Panc1 (cell line): Measurements from ENCODE around the gene NSDHL. TPM values are rescaled to one million over a fixed set of nuclear protein-coding genes. Genes with fewer than 3 reads are reported as not detected.

ENCODE experiments used
- ATAC-seq: fragments of 200-7000 bp; cut with Tn5 transposase; 2 replicates; pipeline ENCODE4 v1.9.1; 2020; ENCODE audit warnings: mild to moderate bottlenecking, moderate library complexity
- BruUV-seq: library from RNA; stranded (reverse); fragments of 400-500 nt; replicated peaks from 2 replicates; lab custom pipeline; 2021; lab: Mats Ljungman, UMichigan
- CTCF ChIA-PET: fragments of 300-600 bp; sonication (Branson Sonifier 250); formaldehyde crosslinking; loops from one replicate; lab custom pipeline; 2022; ENCODE audit warnings: antibody characterized with exemption; lab: Charles Lee
- POLR2A ChIA-PET: fragments of 300-600 bp; sonication (Branson Sonifier 250); formaldehyde crosslinking; loops from one replicate; lab custom pipeline; 2022; ENCODE audit warnings: antibody characterized with exemption; lab: Charles Lee
- DNase-seq: peaks from one replicate; pipeline ENCODE4 v3.0.0-alpha.2; 2010; ENCODE audit warnings: low read depth, low spot score
- H3K27ac ChIP-seq: 2 replicates; pipeline ENCODE4 v1.5.1; 2011; ENCODE audit warnings: mild to moderate bottlenecking, low read length, inconsistent platforms
- H3K27me3 ChIP-seq: fragments of 200-500 bp; sonication (Bioruptor generic); 2 replicates; pipeline ENCODE4 v1.6.0; 2014; ENCODE audit warnings: low read length, inconsistent platforms; ENCODE audit not compliant: control insufficient read depth, insufficient read depth
- H3K36me3 ChIP-seq: fragments of 200-500 bp; sonication (Bioruptor generic); 2 replicates; pipeline ENCODE4 v1.5.1; 2014; ENCODE audit warnings: inconsistent platforms, mild to moderate bottlenecking, low read length, moderate library complexity; ENCODE audit not compliant: control insufficient read depth, insufficient read depth
- H3K4me1 ChIP-seq: 2 replicates; pipeline ENCODE4 v1.5.1; 2011; ENCODE audit warnings: inconsistent platforms, mild to moderate bottlenecking, low read length, moderate library complexity; ENCODE audit not compliant: control insufficient read depth, insufficient read depth
- H3K4me3 ChIP-seq, 2 experiments: 2 replicates each; pipeline ENCODE4 v1.5.1; 2011 to 2012; ENCODE audit warnings: low read depth in 2 of 2, low read length in 2 of 2, mild to moderate bottlenecking in 2 of 2, inconsistent platforms in 1 of 2, moderate library complexity in 1 of 2
- H3K9me3 ChIP-seq: fragments of 200-500 bp; sonication (Bioruptor generic); 2 replicates; pipeline ENCODE4 v1.5.1; 2014; ENCODE audit warnings: low read depth, mild to moderate bottlenecking, inconsistent platforms, low read length, moderate library complexity; ENCODE audit not compliant: control insufficient read depth, insufficient read depth
- CTCF ChIP-seq: fragments of 450-650 bp; IDR thresholded peaks from 2 replicates; pipeline ENCODE4 v1.5.1; 2017; ENCODE audit warnings: mild to moderate bottlenecking
- POLR2AphosphoS5 ChIP-seq: IDR thresholded peaks from 2 replicates; pipeline ENCODE4 v1.6.1; 2012; ENCODE audit warnings: mild to moderate bottlenecking, low read depth, low read length, moderate library complexity
- REST ChIP-seq, 2 experiments: IDR thresholded peaks; 2 replicates each; pipeline ENCODE4 v1.6.1; 2011 to 2012; ENCODE audit warnings: low read depth in 2 of 2, control low read depth in 1 of 2, low read length in 1 of 2, mild to moderate bottlenecking in 1 of 2, moderate library complexity in 1 of 2; ENCODE audit not compliant: insufficient read depth in 1 of 2
- SIN3A ChIP-seq: IDR thresholded peaks from 2 replicates; pipeline ENCODE4 v1.6.1; 2012; ENCODE audit warnings: low read depth, mild to moderate bottlenecking, low read length, moderate library complexity, borderline replicate concordance; ENCODE audit not compliant: insufficient read depth
- TCF7L2 ChIP-seq: IDR thresholded peaks from 2 replicates; pipeline ENCODE4 v1.6.1; 2011; ENCODE audit warnings: mild to moderate bottlenecking, low read depth, low read length, inconsistent platforms
- in situ Hi-C: cut with HindIII; loops from 2 replicates; pipeline ENCODE4 v1.10.0; 2016; ENCODE audit warnings: low sequenced_read_pairs, low pct_unique_long_range_greater_than_20kb
- intact Hi-C: fragments of 100-400 bp; cut with micrococcal nuclease; formaldehyde crosslinking; loops from one replicate; pipeline ENCODE4 v1.10.0; 2022; ENCODE audit not compliant: unreplicated experiment
- total RNA-seq: library from RNA; stranded (reverse); gene quantifications from one replicate; pipeline ENCODE4 v1.2.1, GENCODE V29; 2021; ENCODE audit not compliant: unreplicated experiment

The NSDHL gene
- total RNA-seq, 1 experiment from 2014 or later = 75.0 TPM

DNA sequence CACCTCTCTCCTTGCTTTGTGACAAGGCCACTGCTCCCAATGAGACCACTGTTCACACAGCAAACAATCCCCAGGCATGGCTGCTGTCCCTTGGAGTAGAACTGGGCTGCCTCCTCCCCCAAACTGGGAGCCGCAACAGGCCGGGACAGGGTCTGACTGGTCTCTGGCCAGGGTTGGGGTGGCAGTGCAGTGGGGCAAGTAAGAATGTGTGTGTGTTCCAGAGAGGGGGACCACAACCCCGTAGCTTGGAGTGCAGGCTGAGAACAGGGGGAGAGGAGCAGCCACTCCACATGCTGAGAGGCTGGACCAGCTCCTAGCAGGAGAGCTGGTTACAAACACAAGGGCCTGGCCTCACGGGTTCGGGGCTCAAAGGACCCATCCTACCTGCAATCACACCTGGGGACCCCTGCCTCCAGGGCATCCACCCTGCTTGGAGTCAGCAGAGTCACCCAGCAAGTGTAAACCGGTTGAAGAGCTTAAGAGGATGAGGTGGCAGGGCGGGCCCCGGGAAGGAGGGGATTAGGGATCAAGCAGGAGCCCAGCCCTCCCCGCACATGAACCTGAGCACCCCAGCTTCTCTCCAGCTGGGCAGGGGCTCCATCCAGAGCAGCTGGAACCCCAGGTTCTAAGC, 63.2 kb downstream of the NSDHL start:
- Histone ChIP-seq H3K4me3 (no peak overlapping the region), H3K4me1 (no peaks in the 10 kb centered on the region), H3K27me3 (peaks cover 4% of the 10 kb centered on the region; the same call in 1 of the 2 replicates), H3K27ac (no peak overlapping the region), H3K9me3 (no peaks in the 10 kb centered on the region), H3K36me3 (no peaks in the 10 kb centered on the region)
- intact Hi-C loops (no loop called here), in situ Hi-C loops (no loop called here)
- ChIA-PET CTCF (no interaction called here), POLR2A (interaction anchor here (0.6 kb wide), 1 partner anchor 15 kb away, joined by 4 read pairs; no protein-coding TSS in a partner anchor)
- BruUV-seq = no TSS peak
- TF ChIP-seq SIN3A (no peak), REST (IDR thresholded peaks at IDR 0.05; ENCODE audit: insufficient read depth in 1 of 2, low read depth in 2 of 2, low read length in 1 of 2) (no peak), TCF7L2 (no peak), POLR2AphosphoS5 (no peak), CTCF (no peak)
- DNase-seq (no peak), ATAC-seq (no peak)

DNA sequence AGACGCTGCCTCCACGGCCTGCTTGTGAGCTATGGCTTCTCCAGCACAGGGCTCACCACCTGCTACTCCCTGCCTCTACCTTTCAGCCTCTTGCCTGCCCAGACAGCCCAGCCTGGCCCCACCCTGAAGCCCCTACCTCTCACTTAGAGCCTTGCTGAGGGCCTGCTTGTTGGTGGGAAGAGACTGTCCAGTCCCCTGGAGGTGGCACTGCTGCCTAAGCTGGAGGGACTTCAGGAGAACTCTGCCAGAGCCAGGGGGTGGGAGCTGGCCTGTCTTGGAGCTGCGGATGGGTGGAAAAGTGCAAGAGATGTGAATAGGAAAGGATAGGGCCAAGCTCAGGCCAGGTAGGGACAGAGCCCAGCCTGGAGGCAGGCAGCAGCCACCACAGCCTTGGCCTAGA, 64.3 kb downstream of the NSDHL start:
- Histone ChIP-seq H3K27me3 (peaks cover 4% of the 10 kb centered on the region; the same call in 1 of the 2 replicates), H3K4me1 (no peaks in the 10 kb centered on the region), H3K4me3 (no peak overlapping the region), H3K27ac (no peak overlapping the region), H3K36me3 (no peaks in the 10 kb centered on the region), H3K9me3 (no peaks in the 10 kb centered on the region)
- DNase-seq = no peak
- BruUV-seq = no TSS peak
- TF ChIP-seq REST (IDR thresholded peaks at IDR 0.05; ENCODE audit: insufficient read depth in 1 of 2, low read depth in 2 of 2, low read length in 1 of 2) = no peak
- TF ChIP-seq SIN3A = no peak
- TF ChIP-seq POLR2AphosphoS5 = no peak
- TF ChIP-seq CTCF = no peak
- TF ChIP-seq TCF7L2 = no peak
- no peak for ATAC-seq
- in situ Hi-C loops = no loop called here
- ChIA-PET CTCF (no interaction called here), POLR2A (no interaction called here)
- intact Hi-C loops = no loop called here
